K562 (cell line): ENCODE results near the gene SOS2. TPM values are rescaled to one million over a fixed set of nuclear protein-coding genes. Genes with fewer than 3 reads are reported as not detected.
"Not testable (repeated sequence)": the region's sequence is repeated elsewhere in the genome, so short reads cannot be mapped to it uniquely, and the experiment has no call there.

Source experiments
- ATAC-seq: fragments of 200-7000 bp; cut with Tn5 transposase; 3 replicates; pipeline ENCODE4 v1.9.1; 2020; ENCODE audit warnings: moderate library complexity
- BruUV-seq: library from RNA; stranded (reverse); fragments of 400-500 nt; replicated peaks from 2 replicates; lab custom pipeline; 2021; lab: Mats Ljungman, UMichigan
- CTCF ChIA-PET: fragments of 300-600 bp; formaldehyde crosslinking; extraction: SDS; loops from one replicate; lab custom pipeline; 2021; ENCODE audit warnings: low intra/inter-chr PET ratio; lab: Yijun Ruan, JAX
- POLR2A ChIA-PET: fragments of 300-600, 350-650 bp; sonication (Branson Sonifier 250); formaldehyde crosslinking; extraction: SDS; loops from one replicate; lab custom pipeline; 2021; ENCODE audit warnings: antibody characterized with exemption, inconsistent platforms; lab: Yijun Ruan, JAX
- DNase-seq, 4 experiments: peaks; one replicate each; pipeline versions ENCODE4 v3.0.0 to v3.0.0-alpha.2; 2011 to 2018; ENCODE audit warnings: low spot score in 3 of 4, mixed read lengths in 3 of 4; ENCODE audit errors: extremely low read depth in 1 of 4
- FAIRE-seq: peaks from 2 replicates; lab custom pipeline; 2011; peaks lifted over from hg19 to GRCh38; lab: Jason Lieb, UNC
- H2AFZ ChIP-seq: 2 replicates; pipeline ENCODE4 v1.6.0; 2011; ENCODE audit warnings: low read depth, low read length, control low read depth, inconsistent platforms
- H3K27ac ChIP-seq: fragments of 200-600 bp; 3 replicates; pipeline ENCODE4 v1.8.0; 2011; ENCODE audit warnings: low read depth, mild to moderate bottlenecking, control low read depth, inconsistent platforms, low read length, moderate library complexity, mixed read lengths; ENCODE audit errors: extremely low read depth
- H3K27me3 ChIP-seq, 2 experiments: fragments of 300-600 bp in 1 of 2; 2 replicates in 1 of 2; 3 replicates in 1 of 2; pipeline versions ENCODE4 v1.6.0 to v1.8.0; 2011; ENCODE audit warnings: inconsistent platforms in 2 of 2, low read length in 2 of 2, mild to moderate bottlenecking in 1 of 2, mixed read lengths in 1 of 2, moderate library complexity in 1 of 2; ENCODE audit not compliant: control insufficient read depth in 2 of 2, insufficient read depth in 2 of 2
- H3K36me3 ChIP-seq: fragments of 300-600 bp; 3 replicates; pipeline ENCODE4 v1.8.0; 2011; ENCODE audit warnings: mild to moderate bottlenecking, low read length, inconsistent platforms; ENCODE audit not compliant: control insufficient read depth, insufficient read depth
- H3K4me1 ChIP-seq, 2 experiments: fragments of 200-600 bp in 1 of 2; replicated peaks in 1 of 2; 2 replicates in 1 of 2; 3 replicates in 1 of 2; pipeline versions ENCODE4 v1.5.1 to v1.8.0; 2011; ENCODE audit warnings: inconsistent platforms in 2 of 2, low read length in 2 of 2, mild to moderate bottlenecking in 1 of 2, mixed read lengths in 1 of 2, moderate library complexity in 1 of 2; ENCODE audit not compliant: control insufficient read depth in 2 of 2, insufficient read depth in 2 of 2
- H3K4me2 ChIP-seq: 2 replicates; pipeline ENCODE4 v1.6.1; 2011; ENCODE audit warnings: low read length, control low read depth, inconsistent platforms, mixed read lengths; ENCODE audit not compliant: insufficient read depth
- H3K4me3 ChIP-seq: fragments of 200-600 bp; sonication (generic), shearing (Covaris generic); 2 replicates; pipeline ENCODE4 v1.5.1; 2016; ENCODE audit warnings: control low read depth, inconsistent platforms
- H3K79me2 ChIP-seq: fragments of 200-600 bp; 3 replicates; pipeline ENCODE4 v1.8.0; 2011; ENCODE audit warnings: low read length, inconsistent platforms; ENCODE audit not compliant: control insufficient read depth, insufficient read depth
- H3K9ac ChIP-seq, 2 experiments: 2 replicates each; pipeline versions ENCODE4 v1.6.0 to v1.6.1; 2011; ENCODE audit warnings: low read depth in 2 of 2, low read length in 2 of 2, control low read depth in 1 of 2, inconsistent platforms in 1 of 2, mild to moderate bottlenecking in 1 of 2, mixed read lengths in 1 of 2; ENCODE audit not compliant: insufficient read depth in 1 of 2
- H3K9me1 ChIP-seq: one replicate; pipeline ENCODE4 v1.6.0; 2011; ENCODE audit warnings: inconsistent platforms, mild to moderate bottlenecking, low read length, moderate library complexity; ENCODE audit not compliant: control insufficient read depth, insufficient read depth
- H3K9me3 ChIP-seq: replicated peaks from 2 replicates; pipeline ENCODE4 v1.5.1; 2011; ENCODE audit warnings: low read depth, low read length, inconsistent platforms; ENCODE audit not compliant: control insufficient read depth, insufficient read depth
- H4K20me1 ChIP-seq: replicated peaks from 2 replicates; pipeline ENCODE4 v1.6.1; 2011; ENCODE audit warnings: low read length, inconsistent platforms, mixed read lengths; ENCODE audit not compliant: control insufficient read depth, insufficient read depth
- CEBPG ChIP-seq, 3 experiments: fragments of 200-800 bp in 1 of 3; sonication (Bioruptor generic) in 1 of 3; sonication (generic) in 1 of 3; formaldehyde crosslinking in 1 of 3; IDR thresholded peaks in 2 of 3; conservative IDR thresholded peaks in 1 of 3; 2 replicates each; pipeline versions ENCODE4 v1.6.1 to v1.8.0; 2016 to 2022; ENCODE audit warnings: missing compliant biosample characterization in 2 of 3, missing genetic modification characterization in 2 of 3, mild to moderate bottlenecking in 1 of 3, missing genetic modification reagents in 1 of 3
- DACH1 ChIP-seq: fragments of 450-650 bp; IDR thresholded peaks from 2 replicates; pipeline ENCODE4 v1.6.1; 2018; ENCODE audit not compliant: partially characterized antibody
- HMGXB4 ChIP-seq: sonication (generic); formaldehyde crosslinking; IDR thresholded peaks from 2 replicates; pipeline ENCODE4 v1.8.1; 2023; ENCODE audit warnings: mild to moderate bottlenecking, missing genetic modification reagents
- NBN ChIP-seq: fragments of 450-650 bp; IDR thresholded peaks from 2 replicates; pipeline ENCODE4 v1.6.1; 2016; ENCODE audit warnings: low read depth, mild to moderate bottlenecking
- NR3C1 ChIP-seq: sonication (generic); formaldehyde crosslinking; IDR thresholded peaks from 2 replicates; pipeline ENCODE4 v1.8.1; 2022; ENCODE audit warnings: missing genetic modification reagents
- SIN3A ChIP-seq, 2 experiments: fragments of 150-350 bp in 1 of 2; IDR thresholded peaks; 2 replicates each; pipeline ENCODE4 v1.6.1; 2011 to 2016; ENCODE audit warnings: borderline replicate concordance in 2 of 2, low read depth in 2 of 2, low read length in 2 of 2, mild to moderate bottlenecking in 2 of 2, moderate library complexity in 2 of 2; ENCODE audit not compliant: control insufficient read depth in 1 of 2
- U2AF1 ChIP-seq: fragments of 200-400 bp; formaldehyde crosslinking; optimal IDR thresholded peaks from 2 replicates; pipeline ENCODE3; 2017; ENCODE audit warnings: mild to moderate bottlenecking, low read depth, low read length, moderate library complexity
- U2AF2 ChIP-seq: fragments of 200-400 bp; formaldehyde crosslinking; optimal IDR thresholded peaks from 2 replicates; pipeline ENCODE3; 2017; ENCODE audit warnings: low read depth, mild to moderate bottlenecking, low read length
- WGBS: fragments of 100-300 bp; shearing (Covaris generic); methylation state at CpG from one replicate; pipeline ENCODE4 v1.1.6; 2016; ENCODE audit warnings: low coverage, mixed read lengths; ENCODE audit not compliant: insufficient coverage; ENCODE audit errors: missing lambda C conversion rate; 5-methylcytosine and 5-hydroxymethylcytosine counted together
- in situ Hi-C: fragments of 300-500 bp; cut with MboI; formaldehyde crosslinking; loops from 4 replicates; pipeline ENCODE4 v1.15.0; 2018; ENCODE audit warnings: inconsistent platforms, mixed read lengths
- intact Hi-C: fragments of 100-400 bp; cut with micrococcal nuclease; formaldehyde crosslinking; loops from 2 replicates; pipeline ENCODE4 v1.14.2; 2022
- polyA plus RNA-seq, 8 experiments: library from polyadenylated mRNA; depleted of rRNA in 4 of 8; stranded (reverse) in 5 of 8; unstranded in 3 of 8; fragments of >200 nt; fragmentation: Nextera tagmentation in 2 of 8; fragmentation: Illumina TruSeq in 1 of 8; extraction: Ambion mirVana in 2 of 8; extraction: Trizol in 1 of 8; gene quantifications; 2 replicates each; pipeline versions ENCODE4 v1.2.1 to v1.2.3, GENCODE V29; 2011 to 2014; ENCODE audit warnings: inconsistent platforms in 1 of 8, missing spikeins in 1 of 8
- total RNA-seq, 7 experiments: library from RNA; depleted of rRNA in 6 of 7; stranded (reverse); fragments of >200 nt in 6 of 7; fragmentation: Illumina TruSeq in 2 of 7; extraction: Trizol in 2 of 7; gene quantifications; 2 replicates each; pipeline versions ENCODE4 v1.2.1 to v1.2.3, GENCODE V29; 2011 to 2021; ENCODE audit warnings: low replicate concordance in 1 of 7

The SOS2 gene
- total and polyA plus RNA-seq, 9 of the 15 experiments (the other 6 are each of a cell fraction or from before 2014, with no cell fraction given) = 2.2 to 13.1 (median 10.5) TPM

- BruUV-seq; POLR2A ChIA-PET; H4K20me1 ChIP-seq; FAIRE-seq; CTCF ChIA-PET; H3K4me3 ChIP-seq; H3K4me2 ChIP-seq; H3K4me1 ChIP-seq; DNase-seq; H3K27me3 ChIP-seq; H3K9me3 ChIP-seq; H3K79me2 ChIP-seq; H3K27ac ChIP-seq; in situ Hi-C loops; ATAC-seq; H3K9me1 ChIP-seq; H3K9ac ChIP-seq; H3K36me3 ChIP-seq; H2AFZ ChIP-seq; intact Hi-C loops; TF ChIP-seq CEBPG (CRISPR knock-in tag; IDR thresholded peaks at IDR 0.05): not testable (repeated sequence)
- 0 out of 4 replicates have a peak, but pooled peaks of 1 of the 2 experiments have one; percentile 13 for TF ChIP-seq CEBPG (tag; conservative IDR thresholded peaks at IDR 0.05 in 1 of 2, IDR thresholded peaks at IDR 0.05 in 1 of 2)
- 80% methylated on average over 4 of the region's 4 CpGs for WGBS
Measured at GRCh38 chr14:50167381-50167780, 64.0 kb downstream of the SOS2 start.

- CTCF ChIA-PET = no interaction called here
- whole genome bisulfite sequencing = 79% methylated on average over 4 of the region's 4 CpGs
- Histone ChIP-seq H3K27me3 (no peaks in the 10 kb centered on the region), H4K20me1 (no peaks in the 10 kb centered on the region), H3K4me3 (no peak overlapping the region), H3K4me1 (no peaks in the 10 kb centered on the region), H3K9me3 (no peaks in the 10 kb centered on the region), H3K9ac (no peak overlapping the region), H3K27ac (no peak overlapping the region), H2AFZ (no peak overlapping the region), H3K4me2 (no peak overlapping the region), H3K9me1 (no peaks in the 10 kb centered on the region), H3K79me2 (no peaks in the 10 kb centered on the region), H3K36me3 (peaks cover 8% of the 10 kb centered on the region; the same call in 1 of the 3 replicates)
- TF ChIP-seq U2AF1 = no peak
- no peak for TF ChIP-seq DACH1
- no peak for TF ChIP-seq HMGXB4 (CRISPR knock-in tag)
- no peak for TF ChIP-seq NR3C1 (CRISPR knock-in tag)
- TF ChIP-seq SIN3A (IDR thresholded peaks at IDR 0.05; ENCODE audit: borderline replicate concordance in 2 of 2, control insufficient read depth in 1 of 2, low read depth in 2 of 2, low read length in 2 of 2) = no peak
- TF ChIP-seq NBN = no peak
- TF ChIP-seq U2AF2 = no peak
- in situ Hi-C loops (no loop called here), intact Hi-C loops (no loop called here)
- no peak for ATAC-seq
- POLR2A ChIA-PET = interaction anchor here (1.1 kb wide), 2 partner anchors 10 to 19 kb away, joined by 3 to 5 read pairs; no protein-coding TSS in a partner anchor
- DNase-seq = no peak
- BruUV-seq = no TSS peak
- FAIRE-seq = no peak
Measured at GRCh38 chr14:50156111-50156510, 75.3 kb downstream of the SOS2 start.
